Activated CD4-positive, alpha-beta T cell treated with anti-CD3 and anti-CD28 coated beads for 48 hours (primary cell): Measurements from ENCODE around the gene TFCP2L1.
"Not testable (repeated sequence)": the region's sequence is repeated elsewhere in the genome, so short reads cannot be mapped to it uniquely, and the experiment has no call there.

Experiments
- DNase-seq: peaks from one replicate; pipeline ENCODE4 v3.0.0-alpha.2; 2020

Gene TFCP2L1

GRCh38 chr2:121239969-121240368 is 45.0 kb downstream of the TFCP2L1 start:
- DNase-seq, result no peak

- DNase-seq, result no peak
Measured at GRCh38 chr2:121239471-121239870, 45.5 kb downstream of the TFCP2L1 start.

DNA sequence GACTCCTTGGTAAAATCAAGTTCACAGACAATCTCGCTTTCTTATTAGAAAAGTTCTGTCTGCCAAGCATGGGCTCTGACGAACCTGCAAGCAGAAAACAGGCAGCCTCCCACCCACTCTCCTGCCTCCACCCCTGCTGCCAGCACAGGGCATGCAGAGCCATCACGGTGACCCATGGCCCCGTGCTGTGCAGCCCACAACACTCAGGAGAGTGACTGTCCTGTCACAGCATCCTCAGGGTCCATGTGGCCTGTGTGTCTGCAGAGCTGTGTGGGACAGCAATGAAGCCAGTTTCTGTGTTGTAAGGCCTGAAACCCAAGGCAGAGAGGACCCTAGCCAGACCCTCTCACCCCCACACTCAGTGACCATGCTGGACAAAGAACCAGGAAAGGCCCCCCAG is 46.2 kb downstream of the TFCP2L1 start:
- DNase-seq, result no peak

DNA sequence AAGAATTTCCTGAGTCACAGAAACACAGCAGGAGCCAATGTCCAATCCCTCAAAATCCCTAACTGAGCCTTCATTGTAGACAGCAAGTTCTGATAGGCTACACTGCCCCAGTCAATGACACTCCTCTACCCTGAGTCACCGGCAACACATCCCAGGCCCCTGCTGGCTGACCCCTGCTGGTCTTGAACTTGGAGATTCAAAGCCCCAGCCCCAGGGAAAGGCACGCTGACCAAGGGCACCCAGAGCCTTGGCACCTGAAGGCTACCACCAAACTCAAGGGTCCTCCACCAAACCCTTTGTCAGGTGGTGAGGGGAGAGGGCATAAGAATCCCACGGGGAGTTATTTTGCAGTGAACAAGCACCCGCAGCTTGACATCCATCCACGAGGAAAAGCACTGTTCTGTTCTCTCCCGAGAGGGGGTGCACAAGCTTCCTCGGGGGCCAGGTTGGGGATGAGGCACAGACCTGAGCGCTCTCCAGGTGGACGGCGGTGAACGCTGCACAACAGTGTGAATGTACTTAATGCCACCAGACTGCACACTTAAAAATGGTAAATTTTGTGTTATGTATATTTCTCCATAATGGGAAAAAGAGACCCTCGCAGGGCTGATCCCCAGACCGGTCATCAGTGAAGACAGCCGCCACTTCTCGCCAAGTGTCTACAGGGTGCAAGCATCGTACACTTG is 46.9 kb downstream of the TFCP2L1 start:
- DNase-seq, result no peak

DNA sequence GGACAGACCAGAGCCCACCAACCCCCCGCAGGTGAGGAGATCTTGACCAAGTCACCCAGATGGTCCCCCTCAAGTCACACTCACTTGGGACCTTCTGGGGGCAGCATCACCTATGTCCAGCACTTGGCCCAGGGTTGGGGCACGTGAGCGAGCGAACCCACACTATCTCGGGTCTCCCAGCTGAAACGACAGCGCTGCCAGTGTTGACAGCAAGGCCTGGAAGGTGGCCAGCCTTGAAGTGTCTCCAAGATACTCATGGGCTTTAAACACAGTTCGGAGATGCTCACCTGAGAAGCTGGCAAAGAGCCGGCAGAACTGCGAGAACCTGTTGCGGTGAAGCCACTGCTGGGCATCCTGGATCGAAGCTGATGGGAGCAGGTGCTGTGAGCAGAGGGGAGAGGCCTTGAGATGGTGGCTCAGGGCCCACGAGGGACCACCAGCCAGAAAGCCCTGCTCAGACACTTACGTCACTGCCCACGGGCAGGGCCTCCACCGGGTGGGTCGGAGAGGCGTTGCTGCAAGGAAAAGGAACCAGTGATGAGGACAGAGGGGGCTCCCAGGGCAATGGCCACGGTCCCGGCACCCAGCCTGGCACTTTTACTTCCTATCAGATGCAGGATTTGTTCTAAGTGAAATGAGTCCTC is 47.5 kb downstream of the TFCP2L1 start:
- no peak for DNase-seq

DNA sequence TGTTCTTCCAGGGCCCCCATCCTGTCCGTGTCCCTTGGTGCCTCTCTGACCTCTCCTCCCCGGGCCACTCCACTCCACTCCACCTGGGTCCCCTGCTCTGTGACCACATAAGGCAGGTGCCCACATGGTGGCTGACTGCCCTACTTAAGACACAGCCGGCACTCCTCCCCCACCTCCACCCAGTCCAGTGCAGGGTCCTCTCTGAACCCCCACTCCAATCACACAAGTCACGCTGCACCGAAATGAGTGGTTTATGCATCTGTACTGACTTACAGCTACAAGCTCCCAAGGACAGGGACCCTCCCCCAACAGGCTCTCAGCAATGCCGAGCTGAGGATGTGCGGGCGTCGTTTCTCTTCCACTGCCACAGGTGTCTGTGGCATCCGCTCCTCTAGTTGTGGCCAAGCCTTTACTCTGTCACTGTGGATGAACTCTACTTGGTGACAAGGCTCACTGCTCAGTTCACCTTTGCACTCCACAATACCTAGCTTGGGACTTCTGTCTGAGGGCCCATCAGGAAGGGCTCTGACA is 48.3 kb downstream of the TFCP2L1 start:
- no peak for DNase-seq

- no peak for DNase-seq
Measured at GRCh38 chr2:121236101-121236640, 48.8 kb downstream of the TFCP2L1 start.

DNA sequence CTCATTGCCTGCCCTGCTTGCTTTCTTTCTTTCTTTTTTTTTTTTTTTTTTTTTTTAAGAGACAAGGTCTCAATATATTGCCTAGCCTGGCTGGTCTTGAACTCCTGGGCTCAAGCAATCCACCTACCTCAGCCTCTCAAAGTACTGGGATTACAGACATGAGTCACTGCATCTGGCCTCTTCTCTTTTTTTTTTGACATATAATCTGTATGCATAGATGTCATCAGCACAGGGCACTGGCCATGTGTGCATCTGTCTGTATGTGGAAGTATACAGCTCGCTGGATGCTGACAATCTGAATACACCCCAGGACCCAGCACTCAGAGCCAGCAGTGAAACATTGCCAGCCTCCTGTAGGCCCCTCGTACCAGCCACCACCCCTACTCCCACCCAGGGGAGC is 49.5 kb downstream of the TFCP2L1 start:
- no peak for DNase-seq

DNA sequence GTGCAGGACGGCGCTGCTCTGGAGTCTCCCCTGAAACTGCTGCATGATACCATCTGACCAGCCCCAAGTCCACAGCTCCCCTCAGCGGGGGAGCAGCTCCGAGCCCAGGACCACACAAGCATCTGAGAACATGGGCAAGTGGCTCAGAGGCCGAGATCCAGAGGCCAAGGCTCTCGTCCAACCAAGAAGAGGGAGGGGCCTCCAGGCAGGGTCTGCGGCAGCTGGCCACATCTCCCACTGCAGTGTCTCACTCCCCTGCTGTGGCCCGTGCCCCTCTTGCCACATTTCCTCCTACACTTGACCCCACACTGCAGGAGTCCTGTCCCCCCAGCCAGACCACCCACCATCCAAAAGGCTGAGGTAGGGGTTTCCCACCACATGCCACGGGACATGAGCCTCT is 50.2 kb downstream of the TFCP2L1 start:
- no peak for DNase-seq

DNA sequence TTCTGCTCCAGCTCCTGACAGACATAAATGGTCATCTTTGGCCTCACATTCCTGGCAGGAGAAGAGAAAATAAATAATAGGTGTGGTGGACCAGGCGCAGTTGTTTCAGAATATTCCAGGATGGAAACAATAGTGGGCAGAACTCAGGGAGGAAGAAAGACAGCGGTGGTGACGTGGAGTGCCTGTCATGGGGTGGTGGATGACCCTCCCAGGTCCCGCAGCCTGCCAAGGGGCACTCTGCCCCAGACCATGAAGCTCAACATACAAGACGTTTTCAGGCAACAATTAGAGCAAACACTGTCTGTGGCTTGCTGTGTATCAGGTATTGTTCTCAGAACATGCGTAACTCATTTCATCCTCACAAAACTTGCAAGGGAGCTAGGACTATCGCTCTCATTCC is 50.9 kb downstream of the TFCP2L1 start:
- no peak for DNase-seq

DNA sequence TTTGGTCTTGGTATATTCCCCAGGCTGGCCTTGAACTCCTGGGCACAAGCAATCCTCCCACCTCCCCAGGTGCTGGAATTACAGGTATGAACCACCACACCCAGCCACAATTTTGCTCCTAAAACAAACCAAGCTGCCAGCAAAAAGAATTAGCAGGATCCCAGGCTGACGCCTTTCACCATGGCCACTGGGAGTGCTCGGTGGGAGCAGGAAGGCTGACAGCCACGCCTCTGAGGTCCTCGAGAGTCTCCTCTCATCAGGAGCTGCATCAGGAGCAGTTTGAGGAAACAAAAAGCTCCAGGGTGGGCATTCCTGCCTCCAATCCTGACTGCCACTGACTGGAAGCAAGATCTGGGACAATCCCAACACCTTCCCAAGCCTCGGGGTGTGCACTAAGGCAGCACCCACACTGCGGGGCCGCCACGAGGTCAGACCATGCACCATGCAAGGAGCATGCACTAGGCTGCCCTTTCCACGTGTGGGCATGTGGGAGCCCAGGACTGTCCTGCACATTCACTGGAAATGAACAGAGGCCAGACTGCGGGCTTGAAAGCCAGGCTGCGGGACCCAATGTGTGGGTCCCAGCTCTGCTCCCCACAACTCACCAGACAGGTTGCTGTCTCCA is 51.4 kb downstream of the TFCP2L1 start:
- DNase-seq, result no peak

DNA sequence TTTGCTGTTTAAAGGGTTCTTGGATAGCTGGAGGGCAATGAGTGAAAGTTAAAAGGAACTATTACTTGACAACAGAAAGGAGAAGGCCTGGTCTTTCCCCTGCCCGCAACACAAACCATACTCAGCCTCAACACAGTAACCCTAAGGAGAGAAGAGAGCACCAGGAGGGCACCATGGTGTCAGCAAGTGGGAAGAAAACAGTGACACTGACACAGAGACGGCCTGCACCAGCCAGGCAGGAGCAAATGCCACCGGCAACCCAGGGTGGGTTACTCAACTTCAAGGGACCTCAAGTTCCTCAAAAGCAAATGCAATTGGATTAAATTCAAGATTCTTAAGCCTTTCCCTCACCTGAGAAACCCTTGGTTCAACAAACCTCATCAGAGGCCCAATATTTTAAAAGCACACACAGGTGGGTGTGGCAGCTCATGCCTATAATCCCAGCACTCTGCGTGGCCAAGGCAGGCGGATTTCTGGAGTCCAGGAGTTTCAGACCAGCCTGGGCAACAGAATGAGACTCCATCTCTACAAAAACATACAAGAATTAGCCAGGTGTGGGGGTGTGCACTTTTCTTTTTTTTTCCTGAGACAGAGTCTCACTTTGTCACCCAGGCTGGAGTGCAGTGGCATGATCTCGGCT is 52.3 kb downstream of the TFCP2L1 start:
- no peak for DNase-seq

DNA sequence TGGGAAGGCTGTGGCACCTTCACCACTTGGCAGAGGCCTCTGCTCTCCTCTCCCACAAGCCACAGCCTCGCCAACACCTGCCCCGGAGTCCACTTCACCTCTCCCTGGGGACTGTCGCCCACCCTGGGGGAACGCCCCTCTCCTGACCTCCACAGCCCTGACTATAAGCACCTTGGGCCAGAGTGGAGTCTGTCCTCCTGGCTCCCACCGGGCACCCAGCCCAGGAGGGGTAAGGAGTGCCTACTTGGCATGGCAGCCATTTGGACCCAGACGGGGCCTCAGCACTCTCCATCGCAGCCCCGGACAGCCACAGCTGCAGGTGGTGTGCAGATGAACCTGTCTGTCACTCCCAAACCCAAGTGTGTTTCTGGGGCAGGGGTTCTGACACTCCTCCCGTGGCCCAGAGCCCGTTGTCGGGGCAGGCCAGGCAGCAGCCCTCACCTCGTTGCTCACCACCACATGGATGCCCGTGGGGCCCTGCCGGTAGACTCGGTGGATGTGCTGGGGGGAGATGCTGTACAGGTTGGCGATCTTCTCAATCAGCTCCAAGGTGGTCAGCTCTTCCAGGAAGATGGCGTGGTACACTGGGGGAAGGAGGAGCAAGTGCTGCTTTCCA is 53.5 kb downstream of the TFCP2L1 start:
- DNase-seq, result no peak

DNA sequence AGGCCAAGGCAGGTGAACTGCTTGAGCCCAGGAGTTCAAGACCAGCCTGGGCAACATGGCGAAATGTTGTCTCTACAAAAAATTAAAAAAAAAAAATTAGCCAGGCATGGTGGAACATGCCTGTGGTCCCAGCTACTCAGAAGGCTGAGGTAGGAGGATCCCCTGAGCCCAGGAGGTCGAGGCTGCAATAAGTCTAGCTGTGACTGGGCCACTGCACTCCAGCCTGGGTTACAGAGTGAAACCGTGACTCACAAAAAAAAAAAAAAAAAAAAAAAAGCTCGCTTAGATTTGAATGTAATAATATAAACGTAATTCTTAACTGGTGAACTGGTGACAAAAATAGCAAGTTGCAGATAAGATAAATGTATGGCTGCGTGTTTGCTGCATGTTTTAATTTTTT is 56.5 kb downstream of the TFCP2L1 start:
- no peak for DNase-seq

GRCh38 chr2:121227381-121228144 is 57.4 kb downstream of the TFCP2L1 start:
- DNase-seq, result not testable (repeated sequence)

DNA sequence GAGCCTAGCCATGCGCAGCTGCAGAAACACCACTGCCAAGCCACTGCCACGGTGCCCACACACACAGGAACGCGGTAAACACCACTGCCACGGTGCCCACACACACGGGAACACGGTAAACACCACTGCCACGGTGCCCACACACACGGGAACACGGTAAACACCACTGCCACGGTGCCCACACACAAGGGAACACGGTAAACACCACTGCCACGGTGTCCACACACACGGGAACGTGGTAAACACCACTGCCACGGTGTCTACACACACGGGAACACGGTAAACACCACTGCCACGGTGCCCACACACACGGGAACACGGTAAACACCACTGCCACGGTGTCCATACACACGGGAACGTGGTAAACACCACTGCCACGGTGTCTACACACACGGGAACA is 59.3 kb downstream of the TFCP2L1 start:
- not testable (repeated sequence) for DNase-seq

DNA sequence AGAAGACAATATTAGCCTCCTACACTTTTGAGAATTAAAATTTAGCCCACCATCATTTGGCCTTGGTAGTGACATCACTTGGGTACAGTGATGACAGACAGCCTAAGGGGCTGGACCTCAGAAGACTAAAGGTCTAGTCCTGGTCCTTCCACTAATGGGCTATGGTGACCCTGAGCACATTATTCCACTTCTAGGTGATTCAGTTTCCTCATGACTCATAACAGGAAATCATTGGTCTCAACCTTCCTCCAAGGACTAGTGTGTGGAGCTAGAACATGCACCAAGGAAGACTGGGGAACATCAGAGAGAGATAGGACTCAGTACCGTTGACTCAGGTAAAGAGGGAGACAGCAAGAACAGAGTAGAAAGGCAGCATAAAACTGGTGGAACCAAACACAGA is 64.0 kb downstream of the TFCP2L1 start:
- no peak for DNase-seq

DNA sequence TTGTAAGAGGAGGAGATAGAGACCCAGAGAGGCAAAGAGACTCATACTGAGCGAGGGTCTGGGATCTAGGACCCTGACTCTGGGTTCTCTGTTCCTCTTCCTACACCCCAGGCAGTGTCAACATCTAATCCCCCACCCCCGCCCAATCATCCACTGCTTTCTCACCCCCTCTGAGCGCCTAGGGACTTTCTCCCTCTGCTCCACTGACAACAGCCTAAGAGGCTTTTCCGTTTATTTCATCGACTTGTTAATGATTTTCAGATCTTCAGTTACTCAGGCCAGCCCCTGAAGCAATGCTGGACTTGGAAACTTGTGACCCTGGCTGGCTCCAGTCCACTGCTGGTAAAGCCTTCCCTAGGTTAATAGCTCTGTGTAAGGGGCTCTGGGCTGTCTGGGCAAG is 65.1 kb downstream of the TFCP2L1 start:
- no peak for DNase-seq

DNA sequence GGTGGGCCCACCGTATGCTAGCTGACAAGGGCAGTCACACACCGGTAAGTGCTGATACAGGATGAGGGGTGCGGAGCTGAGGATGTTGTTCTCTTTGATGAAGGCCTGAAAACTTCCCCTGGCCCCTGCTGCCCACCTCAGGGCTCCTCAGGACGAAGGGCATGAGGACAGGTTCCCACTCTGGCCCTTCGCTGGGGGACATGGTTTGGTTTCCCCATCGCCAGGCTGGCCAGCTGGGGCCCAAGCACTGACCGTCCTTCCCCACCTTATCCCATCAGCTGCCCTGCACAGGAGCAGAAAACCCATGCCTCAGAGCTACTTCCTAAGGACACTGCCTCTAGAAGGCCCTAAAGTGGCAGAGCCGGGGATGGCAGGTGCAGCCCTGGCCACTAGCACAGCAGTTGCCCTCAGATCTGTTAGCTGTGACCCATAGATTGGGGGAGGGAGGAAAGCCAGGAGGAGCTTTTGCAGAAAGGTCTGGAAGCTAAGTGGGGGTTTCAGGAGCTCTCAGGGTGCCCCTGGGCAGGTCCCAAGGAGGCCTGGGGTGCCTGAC is 66.5 kb downstream of the TFCP2L1 start:
- DNase-seq, result no peak

- DNase-seq, result no peak
Measured at GRCh38 chr2:121217627-121218026, 67.4 kb downstream of the TFCP2L1 start.

GRCh38 chr2:121214296-121214695 is 70.7 kb downstream of the TFCP2L1 start:
- no peak for DNase-seq

GRCh38 chr2:121213386-121213785 is 71.6 kb downstream of the TFCP2L1 start:
- DNase-seq, result no peak
